Activated gamma-delta T cell treated with anti-CD3 and anti-CD28 coated beads, Interleukin-2, amount 50 U/mL, for 16 hours (primary cell): ENCODE results near the gene PLXNA2.

Source experiments
- DNase-seq: peaks from one replicate; pipeline ENCODE4 v3.0.0-alpha.2; 2020; ENCODE audit warnings: low read depth

PLXNA2 gene

GRCh38 chr1:208019257-208019656 is 224.9 kb downstream of the PLXNA2 start:
- DNase-seq, result no peak

- DNase-seq, result no peak
Observed at GRCh38 chr1:208015255-208015654, 228.9 kb downstream of the PLXNA2 start.

GRCh38 chr1:208013210-208013609 is 231.0 kb downstream of the PLXNA2 start:
- DNase-seq, result no peak

- no peak for DNase-seq
Observed at GRCh38 chr1:208012721-208013120, 231.5 kb downstream of the PLXNA2 start.

GRCh38 chr1:208010487-208011071 is 233.6 kb downstream of the PLXNA2 start:
- no peak for DNase-seq

- no peak for DNase-seq
Observed at GRCh38 chr1:208009706-208010444, 234.3 kb downstream of the PLXNA2 start.

- no peak for DNase-seq
Observed at GRCh38 chr1:208009303-208009702, 234.9 kb downstream of the PLXNA2 start.

GRCh38 chr1:208008534-208008933 is 235.7 kb downstream of the PLXNA2 start:
- DNase-seq, result no peak

- no peak for DNase-seq
Observed at GRCh38 chr1:208007938-208008342, 236.2 kb downstream of the PLXNA2 start.

GRCh38 chr1:208007319-208007937 is 236.8 kb downstream of the PLXNA2 start:
- DNase-seq, result no peak

- DNase-seq, result no peak
Observed at GRCh38 chr1:208006258-208006920, 237.8 kb downstream of the PLXNA2 start.

GRCh38 chr1:208004851-208005250 is 239.3 kb downstream of the PLXNA2 start:
- no peak for DNase-seq

- no peak for DNase-seq
Observed at GRCh38 chr1:208003241-208003640, 240.9 kb downstream of the PLXNA2 start.

GRCh38 chr1:208002672-208003071 is 241.5 kb downstream of the PLXNA2 start:
- no peak for DNase-seq

- DNase-seq, result no peak
Observed at GRCh38 chr1:208002078-208002477, 242.1 kb downstream of the PLXNA2 start.

GRCh38 chr1:208000504-208000903 is 243.7 kb downstream of the PLXNA2 start:
- DNase-seq, result no peak

GRCh38 chr1:207999972-208000371 is 244.2 kb downstream of the PLXNA2 start:
- no peak for DNase-seq

GRCh38 chr1:207999274-207999915 is 244.8 kb downstream of the PLXNA2 start:
- no peak for DNase-seq

- no peak for DNase-seq
Observed at GRCh38 chr1:207998691-207999090, 245.5 kb downstream of the PLXNA2 start.

- DNase-seq, result peak; percentile 14
Observed at GRCh38 chr1:207997486-207998268, 246.5 kb downstream of the PLXNA2 start.

- DNase-seq, result no peak
Observed at GRCh38 chr1:207996636-207997035, 247.5 kb downstream of the PLXNA2 start.

- no peak for DNase-seq
Observed at GRCh38 chr1:207995576-207995975, 248.6 kb downstream of the PLXNA2 start.
